Type B pancreatic cell (in vitro differentiated cells): ENCODE data around the gene RAVER2. TPM values are rescaled to one million over a fixed set of nuclear protein-coding genes. Genes with fewer than 3 reads are reported as not detected.

Source experiments
- DNase-seq: peaks from one replicate; pipeline ENCODE4 v3.0.0; 2021; ENCODE audit warnings: mixed read lengths; ENCODE audit not compliant: unreplicated experiment; ENCODE audit errors: extremely low spot score
- H3K27ac Mint-ChIP-seq: 2 replicates; pipeline ENCODE4 v1.8.0; 2021; ENCODE audit warnings: mild to moderate bottlenecking, mixed read lengths
- H3K27me3 Mint-ChIP-seq: 2 replicates; pipeline ENCODE4 v1.8.0; 2021; ENCODE audit warnings: mixed read lengths
- H3K36me3 Mint-ChIP-seq: 2 replicates; pipeline ENCODE4 v1.8.0; 2021; ENCODE audit warnings: mixed read lengths
- H3K4me1 Mint-ChIP-seq: one replicate; pipeline ENCODE4 v1.8.0; 2021; ENCODE audit warnings: mixed read lengths; ENCODE audit not compliant: unreplicated experiment
- H3K4me3 Mint-ChIP-seq: 2 replicates; pipeline ENCODE4 v1.8.0; 2021; ENCODE audit warnings: mild to moderate bottlenecking, mixed read lengths
- H3K9me3 Mint-ChIP-seq: 2 replicates; pipeline ENCODE4 v1.8.0; 2021; ENCODE audit warnings: mixed read lengths
- total RNA-seq: library from RNA; stranded (reverse); gene quantifications from 2 replicates; pipeline ENCODE4 v1.2.1, GENCODE V29; 2021; ENCODE audit warnings: low replicate concordance
- TF ChIP-seq, protein P1 (sequence below): fragments of 200-600 bp; sonication (generic); conservative IDR thresholded peaks from 2 replicates; pipeline ENCODE4 v1.5.0; 2021; ENCODE audit warnings: antibody characterized with exemption, mild to moderate bottlenecking

Gene RAVER2
- total RNA-seq, 1 donor from 2014 or later, result 26.5 TPM

GRCh38 chr1:64841330-64842065 is 96.6 kb downstream of the RAVER2 start:
- Mint-ChIP-seq H3K4me3 (no peak overlapping the region), H3K27me3 (no peaks in the 10 kb centered on the region), H3K36me3 (peaks cover 45% of the 10 kb centered on the region), H3K9me3 (no peaks in the 10 kb centered on the region), H3K27ac (no peak overlapping the region), H3K4me1 (peaks cover 10% of the 10 kb centered on the region)
- no peak for DNase-seq
- TF ChIP-seq, protein P1, sequence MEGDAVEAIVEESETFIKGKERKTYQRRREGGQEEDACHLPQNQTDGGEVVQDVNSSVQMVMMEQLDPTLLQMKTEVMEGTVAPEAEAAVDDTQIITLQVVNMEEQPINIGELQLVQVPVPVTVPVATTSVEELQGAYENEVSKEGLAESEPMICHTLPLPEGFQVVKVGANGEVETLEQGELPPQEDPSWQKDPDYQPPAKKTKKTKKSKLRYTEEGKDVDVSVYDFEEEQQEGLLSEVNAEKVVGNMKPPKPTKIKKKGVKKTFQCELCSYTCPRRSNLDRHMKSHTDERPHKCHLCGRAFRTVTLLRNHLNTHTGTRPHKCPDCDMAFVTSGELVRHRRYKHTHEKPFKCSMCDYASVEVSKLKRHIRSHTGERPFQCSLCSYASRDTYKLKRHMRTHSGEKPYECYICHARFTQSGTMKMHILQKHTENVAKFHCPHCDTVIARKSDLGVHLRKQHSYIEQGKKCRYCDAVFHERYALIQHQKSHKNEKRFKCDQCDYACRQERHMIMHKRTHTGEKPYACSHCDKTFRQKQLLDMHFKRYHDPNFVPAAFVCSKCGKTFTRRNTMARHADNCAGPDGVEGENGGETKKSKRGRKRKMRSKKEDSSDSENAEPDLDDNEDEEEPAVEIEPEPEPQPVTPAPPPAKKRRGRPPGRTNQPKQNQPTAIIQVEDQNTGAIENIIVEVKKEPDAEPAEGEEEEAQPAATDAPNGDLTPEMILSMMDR, result no peak

- no peaks in the 10 kb centered on the region for H3K27me3 Mint-ChIP-seq
- DNase-seq, result no peak
- H3K4me1 Mint-ChIP-seq, result peaks cover 5% of the 10 kb centered on the region
- no peak overlapping the region for H3K27ac Mint-ChIP-seq
- peaks cover 42% of the 10 kb centered on the region for H3K36me3 Mint-ChIP-seq
- H3K9me3 Mint-ChIP-seq, result no peaks in the 10 kb centered on the region
- TF ChIP-seq, protein P1, result no peak
- no peak overlapping the region for H3K4me3 Mint-ChIP-seq
These were observed 97.3 kb downstream of the RAVER2 start for GRCh38 chr1:64842224-64842623.

- H3K27ac Mint-ChIP-seq, result no peak overlapping the region
- no peak overlapping the region for H3K4me3 Mint-ChIP-seq
- no peaks in the 10 kb centered on the region for H3K27me3 Mint-ChIP-seq
- no peak for DNase-seq
- H3K36me3 Mint-ChIP-seq, result peaks cover 28% of the 10 kb centered on the region
- TF ChIP-seq, protein P1, result no peak
- peaks cover 5% of the 10 kb centered on the region for H3K4me1 Mint-ChIP-seq
- H3K9me3 Mint-ChIP-seq, result no peaks in the 10 kb centered on the region
These were observed 98.8 kb downstream of the RAVER2 start for GRCh38 chr1:64843675-64844074.

- no peak overlapping the region for H3K4me3 Mint-ChIP-seq
- peaks cover 29% of the 10 kb centered on the region for H3K36me3 Mint-ChIP-seq
- no peaks in the 10 kb centered on the region for H3K27me3 Mint-ChIP-seq
- H3K4me1 Mint-ChIP-seq, result peaks cover 5% of the 10 kb centered on the region
- no peaks in the 10 kb centered on the region for H3K9me3 Mint-ChIP-seq
- TF ChIP-seq, protein P1, result no peak
- no peak for DNase-seq
- H3K27ac Mint-ChIP-seq, result no peak overlapping the region
These were observed 99.3 kb downstream of the RAVER2 start for GRCh38 chr1:64844175-64844574.

DNA sequence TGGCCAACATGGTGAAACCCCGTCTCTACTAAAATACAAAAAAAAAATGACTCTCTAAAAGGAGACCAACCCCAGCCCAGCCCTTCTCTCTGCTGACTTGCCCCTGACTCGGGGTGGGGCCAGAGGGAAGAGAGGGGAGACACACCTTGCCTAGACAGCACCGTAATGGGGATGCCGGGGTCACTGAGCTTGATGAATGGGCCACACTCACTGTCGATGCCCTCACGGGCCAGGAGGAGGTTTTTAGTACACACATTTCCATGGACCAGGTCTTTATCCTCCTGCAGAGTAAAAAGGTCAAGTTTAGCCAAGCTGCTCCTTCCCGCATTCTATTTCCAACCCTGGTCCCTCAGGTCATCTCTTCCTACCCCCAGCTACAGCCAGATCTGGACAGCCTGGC is 99.7 kb downstream of the RAVER2 start:
- DNase-seq, result peak; percentile 51
- Mint-ChIP-seq H3K27me3 (no peaks in the 10 kb centered on the region), H3K4me1 (peaks cover 5% of the 10 kb centered on the region), H3K27ac (no peak overlapping the region), H3K9me3 (no peaks in the 10 kb centered on the region), H3K36me3 (peaks cover 31% of the 10 kb centered on the region), H3K4me3 (no peak overlapping the region)
- TF ChIP-seq, protein P1, result no peak
